Left colon (tissue), 2 donors: Measurements from ENCODE around the gene JAG2. TPM values are rescaled to one million over a fixed set of nuclear protein-coding genes. Genes with fewer than 3 reads are reported as not detected.

Experiments
- ATAC-seq: fragments of 200-7000 bp; cut with Tn5 transposase; one replicate; pipeline ENCODE4 v1.9.1; 2020; ENCODE audit warnings: mild to moderate bottlenecking, moderate library complexity
- DNase-seq, 2 donors: peaks; one replicate each; pipeline ENCODE4 v3.0.0-alpha.2; 2020
- intact Hi-C, 2 donors: fragments of 100-400 bp; cut with DNase I in 1 of 2; cut with micrococcal nuclease in 1 of 2; formaldehyde crosslinking; loops; one replicate each; pipeline versions ENCODE4 v1.11.2 to v1.14.0; 2022; cut with DNase I, micrococcal nuclease
- microRNA-seq, 2 donors: library from miRNA; unstranded; fragments of <30 nt; microRNA quantifications; one replicate each; pipeline versions ENCODE4 v1.1.0 to v1.2.0, GENCODE V29; 2020
- total RNA-seq, 2 donors: library from RNA; stranded (reverse); fragmentation: NEBNext Ultra II Directional; extraction: Animal tissue kit (Norgen Biotek cat#: 25700); gene quantifications; one replicate each; pipeline ENCODE4 v1.2.1, GENCODE V29; 2021
- donor health status: DM: no; HTN: no; CAD: no.
- donor health status: DM: yes; HTN: yes; CAD: no.

The JAG2 gene
- total RNA-seq, 2 donors from 2014 or later = 7.6 to 11.9 TPM

DNA sequence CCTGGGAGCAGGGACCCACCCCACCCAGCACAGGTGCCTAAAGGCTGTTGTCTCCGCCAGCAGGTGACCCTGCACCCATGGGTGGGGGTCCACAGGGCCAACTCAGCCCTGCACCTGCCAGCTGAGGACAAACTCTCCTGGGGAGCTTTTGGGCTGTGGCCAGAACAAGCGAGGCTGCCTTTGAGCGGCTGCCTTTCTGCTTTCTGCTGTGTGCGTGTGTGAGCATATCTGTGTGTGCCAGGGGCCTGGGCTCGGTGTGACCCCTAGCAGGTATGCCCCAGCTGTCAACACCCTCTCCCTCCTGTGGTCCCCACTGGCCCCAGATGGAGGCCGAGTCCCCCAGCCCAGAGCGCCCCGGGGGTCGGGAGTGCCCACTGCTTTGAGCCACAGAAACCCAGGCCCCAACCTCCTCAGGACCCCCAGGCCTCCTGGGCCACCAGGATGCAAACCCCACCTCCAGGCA lies 77.5 kb downstream of the JAG2 start:
- intact Hi-C loops = no loop called here
- ATAC-seq = no peak
- peak; percentile 50 to 56 for DNase-seq

Small RNA genes within 50 kb of the gene (microRNA-seq; reads per million reads assigned to microRNA genes)
- 0 reads per million in 2 donors for gene MIR6765

Other genes with a start within 250 kb of the JAG2 start
- 1 to 10 TPM in 1 of 2 donors, not detected in 1; 2.2 TPM for gene PLD4, start 243.9 kb downstream of the JAG2 start, total RNA-seq
- gene AHNAK2, start 190.4 kb downstream of the JAG2 start, total RNA-seq = 10 to 100 TPM in 1 of 2 donors, 1 to 10 TPM in 1; 3.2 to 23.4 TPM
- gene CLBA1, start 183.0 kb downstream of the JAG2 start, total RNA-seq = 1 to 10 TPM; 4.2 to 6.5 TPM
- 1 to 10 TPM; 5.2 to 6.5 TPM for gene CDCA4, start 147.7 kb downstream of the JAG2 start, total RNA-seq
- 1 to 10 TPM in 1 of 2 donors, under 1 TPM in 1; 0.73 to 3.4 TPM for gene GPR132, start 103.3 kb downstream of the JAG2 start, total RNA-seq
- 10 to 100 TPM; 45.6 to 56.8 TPM for gene NUDT14, start 12.5 kb upstream of the JAG2 start, total RNA-seq
- gene BTBD6, start 79.8 kb upstream of the JAG2 start, total RNA-seq = 10 to 100 TPM; 52.5 to 53.6 TPM
- 10 to 100 TPM; 29.9 to 35.1 TPM for gene BRF1, start 132.2 kb upstream of the JAG2 start, total RNA-seq
- gene PACS2, start 146.0 kb upstream of the JAG2 start, total RNA-seq = 10 to 100 TPM; 54.8 to 67.5 TPM
- gene TEX22, start 229.8 kb upstream of the JAG2 start, total RNA-seq = 1 to 10 TPM in 1 of 2 donors, under 1 TPM in 1; 0.49 to 1.3 TPM